Measurements from ENCODE around the gene GCSAML. TPM values are rescaled to one million over a fixed set of nuclear protein-coding genes. Genes with fewer than 3 reads are reported as not detected.
"Not testable (repeated sequence)": the region's sequence is repeated elsewhere in the genome, so short reads cannot be mapped to it uniquely, and the experiment has no call there.

Gene GCSAML
- total RNA-seq (2014; rRNA removed; shearing (Covaris generic)): 0.29 and 1.9 TPM in 2 replicates

DNA sequence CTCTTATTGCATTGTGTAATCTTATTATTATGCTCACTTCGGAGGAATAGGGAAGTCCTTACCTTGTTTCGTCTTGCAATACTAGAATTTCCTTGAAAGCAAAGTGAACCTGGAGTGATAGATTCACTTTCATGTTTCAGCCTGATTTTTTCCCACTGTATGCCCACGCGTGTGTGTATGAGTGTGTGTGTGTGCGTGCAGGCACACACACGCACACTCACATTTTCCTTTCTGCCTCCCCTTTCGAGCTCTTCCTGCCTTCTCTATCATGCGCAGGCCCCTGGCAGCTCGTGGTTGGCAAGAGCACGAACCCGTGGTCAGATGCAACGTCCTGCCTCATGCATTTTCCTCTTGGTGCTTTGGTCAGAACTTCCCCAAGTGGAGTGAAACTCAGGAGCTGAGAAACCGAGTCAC is at the start of gene GCSAML:
TSS of gene GCSAML (plus strand) at position 366 of the 414 bp plus-strand sequence. CDS start 58 bp downstream, outside the sequence.
- no peak for DNase-seq (ENCODE audit: low spot score)

DNA sequence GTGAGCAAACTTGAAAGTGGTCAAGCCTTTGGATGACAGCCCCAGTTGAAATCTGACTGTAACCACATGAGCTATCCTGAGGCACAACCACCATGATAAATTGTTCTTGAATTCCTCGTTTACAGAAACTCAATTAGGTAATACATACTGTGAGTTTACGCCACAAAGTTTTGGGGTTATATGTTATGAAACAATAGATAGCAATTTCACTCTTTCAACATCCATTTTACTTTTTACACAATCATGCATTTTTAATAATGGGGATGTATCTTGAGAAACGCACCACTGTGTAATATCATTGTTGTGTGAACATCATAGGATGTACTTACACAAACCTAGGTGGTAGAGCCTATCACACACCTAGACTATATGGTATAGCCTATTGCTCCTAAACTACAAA is 48.1 kb upstream of the GCSAML start:
- DNase-seq (ENCODE audit: low spot score): no peak

DNA sequence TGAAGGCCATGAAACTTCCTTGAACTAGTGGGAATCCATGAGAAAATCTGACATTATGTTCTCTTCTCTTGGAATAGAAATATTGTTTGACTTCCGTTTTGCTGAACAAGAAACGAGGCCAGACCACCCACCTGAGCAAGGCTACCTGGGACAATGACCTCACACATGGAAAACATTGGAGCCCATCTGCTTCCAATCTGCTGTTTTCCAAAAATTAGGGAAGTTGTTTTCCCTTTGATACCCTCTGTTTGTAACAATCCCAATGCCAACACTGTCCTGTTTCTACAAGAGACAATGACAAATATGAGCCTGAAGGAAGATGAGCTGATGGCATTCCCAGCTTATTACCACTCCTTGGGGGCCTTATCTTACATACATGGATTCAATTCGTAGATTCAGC is 42.1 kb upstream of the GCSAML start:
- DNase-seq (ENCODE audit: low spot score): no peak

DNA sequence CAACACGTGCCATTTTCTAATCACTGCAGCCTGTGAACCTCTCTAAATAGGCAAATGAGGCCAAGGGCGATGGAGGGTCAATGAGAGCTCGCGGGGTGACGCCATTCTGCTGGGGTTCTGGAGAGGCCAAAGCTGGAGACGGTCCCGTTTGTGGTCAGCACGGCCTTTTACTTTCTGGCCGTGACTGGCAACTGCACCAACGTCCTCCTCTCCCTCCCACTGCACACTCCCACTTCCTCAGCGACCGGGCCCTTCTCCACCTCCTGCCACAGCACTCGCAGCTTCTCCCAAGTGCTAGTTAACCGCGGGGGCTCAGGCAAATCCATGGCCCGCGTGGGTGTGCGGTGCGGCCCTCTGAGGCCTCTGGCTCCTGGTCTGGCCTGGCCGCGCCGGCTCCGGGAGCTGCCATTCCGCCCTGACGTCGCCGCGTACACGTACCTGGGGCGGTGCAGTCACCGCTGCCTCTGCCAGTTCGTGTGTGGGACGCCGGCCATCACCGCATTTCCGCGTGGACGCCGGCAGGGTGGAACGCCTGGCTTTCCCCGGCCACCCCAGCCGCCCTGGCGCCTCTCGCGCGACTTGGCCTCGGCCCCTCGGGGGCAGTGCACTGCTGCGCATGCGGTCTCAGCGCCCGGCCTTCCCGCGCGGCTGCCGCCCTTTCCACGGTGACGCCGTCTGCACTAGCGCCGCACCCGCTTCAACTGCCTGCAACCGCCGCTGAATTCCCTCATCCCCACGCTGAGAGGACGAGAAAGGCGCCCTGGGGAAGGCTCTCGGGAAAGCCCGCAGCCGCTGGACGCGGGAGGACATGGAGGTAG is 30.9 kb upstream of the GCSAML start:
- DNase-seq (ENCODE audit: low spot score): no peak

DNA sequence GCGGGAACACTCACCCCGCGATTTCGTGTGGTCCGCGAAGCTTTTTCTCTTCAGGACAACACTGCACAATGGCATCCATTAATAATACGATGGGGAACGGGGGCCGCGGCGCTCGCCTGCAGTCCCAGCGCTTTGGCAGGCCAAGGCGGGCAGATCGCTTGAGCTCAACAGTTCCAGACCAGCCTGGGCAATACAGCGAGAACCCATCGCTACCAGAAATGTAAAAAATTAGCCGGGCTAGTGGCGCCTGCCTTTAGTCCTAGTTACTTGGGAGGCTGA is 30.4 kb upstream of the GCSAML start:
- no peak for DNase-seq (ENCODE audit: low spot score)

DNA sequence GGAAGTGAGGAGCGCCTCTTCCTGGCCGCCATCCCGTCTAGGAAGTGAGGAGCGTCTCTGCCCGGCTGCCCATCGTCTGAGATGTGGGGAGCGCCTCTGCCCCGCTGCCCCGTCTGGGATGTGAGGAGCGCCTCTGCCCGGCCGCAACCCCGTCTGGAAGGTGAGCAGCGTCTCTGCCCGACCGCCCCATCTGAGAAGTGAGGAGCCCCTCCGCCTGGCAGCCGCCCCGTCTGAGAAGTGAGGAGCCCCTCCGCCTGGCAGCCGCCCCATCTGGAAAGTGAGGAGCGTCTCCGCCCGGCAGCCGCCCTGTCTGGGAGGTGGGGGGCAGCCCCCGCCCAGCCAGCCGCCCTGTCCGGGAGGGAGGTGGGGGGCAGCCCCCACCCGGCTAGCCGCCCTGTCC is 27.0 kb upstream of the GCSAML start:
- DNase-seq (ENCODE audit: low spot score): not testable (repeated sequence)

DNA sequence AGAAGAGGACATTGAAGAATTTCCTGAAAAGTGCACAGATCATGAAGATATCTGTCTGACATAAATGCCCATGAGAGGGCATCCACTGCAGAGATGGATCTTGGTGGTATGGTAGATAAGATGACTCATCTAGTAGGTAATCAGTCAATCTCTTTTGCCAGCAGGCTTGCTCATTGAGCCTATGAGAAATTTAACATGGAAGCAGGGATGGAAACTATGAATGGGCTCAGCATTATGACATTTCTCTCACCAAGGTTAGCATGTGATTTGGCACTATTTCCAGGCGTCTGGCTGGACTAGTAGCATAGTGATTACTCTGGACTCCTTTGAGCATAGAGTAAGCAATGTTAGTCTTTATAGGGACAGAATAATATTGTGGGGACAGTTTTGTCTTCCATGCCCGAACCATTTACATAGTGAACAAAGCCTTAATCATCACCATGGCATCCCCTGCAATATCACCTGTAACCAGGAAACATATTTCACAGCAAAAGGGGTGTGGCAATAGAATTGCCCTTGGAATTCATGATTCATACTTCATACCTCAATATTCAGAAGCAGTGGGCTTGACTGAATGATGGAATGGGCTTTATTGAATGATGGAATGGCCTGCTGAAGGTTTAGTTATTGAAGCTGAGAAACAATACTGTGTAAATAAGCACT is 20.0 kb upstream of the GCSAML start:
- DNase-seq (ENCODE audit: low spot score): no peak

DNA sequence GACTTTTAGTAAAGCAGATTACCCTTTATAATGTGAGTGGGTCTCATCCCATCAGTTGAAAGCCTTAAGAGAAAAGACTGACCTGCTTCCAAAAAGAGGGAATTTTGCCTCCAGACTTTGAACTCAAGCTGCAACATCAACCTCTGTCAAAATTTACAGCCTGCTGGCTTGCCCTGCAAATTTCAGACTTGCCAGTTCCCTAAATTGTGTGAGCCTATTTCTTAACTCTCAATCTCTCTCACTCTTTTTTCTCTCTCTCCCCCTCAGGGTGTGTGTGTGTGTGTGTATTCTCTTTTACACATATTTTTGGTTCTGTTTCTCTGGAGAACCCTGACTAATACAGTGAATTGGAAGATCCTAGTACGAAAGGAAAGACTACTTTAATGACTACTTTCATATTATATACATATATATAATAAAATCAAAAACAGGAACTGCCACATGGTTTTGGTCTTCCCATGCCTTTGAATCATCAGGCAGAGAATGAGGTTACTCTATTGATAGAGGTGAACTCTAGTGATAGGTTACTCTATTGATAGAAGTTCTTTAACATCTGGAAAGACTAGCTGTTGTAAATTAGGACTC is 19.1 kb upstream of the GCSAML start:
- no peak for DNase-seq (ENCODE audit: low spot score)

DNA sequence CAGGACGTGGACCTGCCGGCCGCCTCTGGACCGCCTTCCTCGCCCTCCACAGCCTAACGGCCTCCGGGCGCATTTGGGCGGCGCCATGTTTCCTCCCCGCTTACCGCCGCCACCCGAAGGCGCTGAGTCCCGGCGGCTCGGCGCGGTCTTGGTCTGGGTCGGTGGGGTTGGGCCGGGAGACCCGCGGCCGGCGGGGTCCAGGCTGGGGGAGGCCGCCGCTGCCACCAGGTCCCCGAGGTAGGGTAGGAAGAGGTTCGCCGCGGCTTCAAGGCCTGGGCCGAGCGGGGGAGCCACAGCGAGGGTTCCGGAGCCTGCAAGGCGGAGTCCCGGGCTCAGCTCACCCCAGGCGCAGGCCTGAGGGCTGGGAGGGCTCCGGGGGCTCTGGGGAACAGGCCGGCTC is 18.1 kb upstream of the GCSAML start:
- no peak for DNase-seq (ENCODE audit: low spot score)

DNA sequence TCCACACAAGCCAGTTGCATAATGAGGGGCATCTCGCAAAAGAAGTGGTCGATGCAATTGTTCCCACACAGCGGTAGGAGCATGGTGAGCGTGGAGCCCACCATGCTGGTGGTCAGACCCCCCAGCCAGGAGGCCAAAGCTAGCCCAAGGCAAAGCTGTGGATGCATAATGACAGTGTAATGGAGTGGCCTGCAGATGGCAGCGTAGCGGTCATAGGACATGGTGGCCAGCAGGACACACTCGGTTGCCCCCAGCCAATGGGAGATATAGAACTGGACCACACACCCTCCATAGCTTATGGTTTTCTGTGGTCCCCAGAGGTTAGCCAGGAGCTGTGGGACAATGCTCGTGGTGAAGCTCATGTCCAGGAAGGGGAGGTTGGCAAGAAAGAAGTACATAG is 17.0 kb upstream of the GCSAML start:
- no peak for DNase-seq (ENCODE audit: low spot score)

DNA sequence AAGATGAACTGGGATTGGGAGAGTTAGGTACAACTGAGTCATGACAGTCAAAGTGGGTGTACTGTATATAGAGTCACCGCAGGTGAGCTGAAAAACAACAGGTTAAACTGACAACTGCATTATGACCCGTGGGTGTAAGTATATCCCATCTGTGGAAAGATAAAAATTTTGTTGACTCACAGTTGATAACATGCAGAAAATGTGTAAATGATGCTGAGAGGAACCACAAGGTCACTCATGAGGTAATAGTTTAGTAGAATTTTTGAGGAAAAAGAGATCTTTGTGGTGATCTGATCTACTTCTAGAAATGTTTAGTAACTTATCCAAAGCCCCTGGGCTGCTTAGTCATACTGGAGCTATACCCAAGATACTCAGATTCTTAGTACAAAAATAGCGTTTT is 13.5 kb upstream of the GCSAML start:
- peak; percentile 20 for DNase-seq (ENCODE audit: low spot score)

DNA sequence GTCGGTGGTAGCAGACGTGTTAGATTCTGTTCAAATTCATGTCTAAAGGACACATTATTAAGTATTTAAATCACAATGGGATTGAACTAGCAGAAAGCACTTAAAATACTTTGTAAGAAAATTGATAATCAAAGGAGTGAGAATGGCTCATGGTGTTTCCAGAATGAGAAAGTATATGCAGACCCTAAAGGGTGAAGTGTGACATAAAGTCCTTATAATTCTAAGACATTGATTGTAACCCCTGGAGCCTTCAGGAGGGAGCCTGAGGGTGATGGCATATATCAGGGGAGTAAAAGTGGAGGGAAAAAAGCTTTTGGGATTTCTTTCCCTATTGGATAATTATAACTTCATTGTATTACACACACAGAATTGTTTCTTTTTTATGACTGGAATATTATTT is 12.6 kb upstream of the GCSAML start, which contains the start of gene OR2C3:
TSS of gene OR2C3 (minus strand) at position 101 of the 400 bp plus-strand sequence. CDS start 3,929 bp downstream, outside the sequence.
- DNase-seq (ENCODE audit: low spot score): no peak

DNA sequence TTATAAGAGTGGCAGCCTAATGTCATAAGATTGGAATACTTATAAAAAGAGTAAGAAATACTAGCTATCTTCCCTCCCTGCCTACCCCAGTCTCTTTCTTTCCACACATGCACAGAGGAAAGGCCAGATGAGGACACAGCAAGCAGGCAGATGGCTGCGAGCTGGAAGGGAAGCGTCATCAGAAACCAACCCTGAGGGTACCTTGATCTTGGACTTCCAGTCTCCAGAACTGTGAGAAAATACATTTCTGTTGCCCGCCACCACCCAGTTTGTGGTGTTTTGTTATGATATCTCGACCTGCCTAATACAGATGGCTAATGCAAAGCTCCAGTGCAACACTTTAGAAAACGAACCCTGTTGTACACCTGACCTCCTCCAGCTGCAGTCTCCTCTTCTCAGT is 10.4 kb upstream of the GCSAML start:
- DNase-seq (ENCODE audit: low spot score): no peak

DNA sequence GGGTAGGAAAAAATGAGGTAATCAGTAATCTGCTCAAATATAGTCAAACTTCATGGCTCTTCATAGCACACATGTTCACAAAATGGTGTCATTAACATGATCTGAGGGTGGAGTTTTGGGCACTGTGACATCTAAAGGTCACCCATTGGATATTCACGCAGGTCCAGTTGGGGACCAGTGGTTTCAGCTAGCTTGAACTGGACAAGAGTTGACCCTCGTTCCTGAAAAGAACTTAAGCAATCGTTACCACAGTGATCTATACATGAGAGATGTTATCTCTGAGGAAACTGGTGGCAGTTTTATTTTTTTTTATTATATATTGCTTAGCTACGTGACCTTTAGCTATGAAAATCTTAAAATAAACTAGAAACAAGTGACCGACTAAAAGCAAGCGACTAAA is 9.7 kb upstream of the GCSAML start:
- no peak for DNase-seq (ENCODE audit: low spot score)

DNA sequence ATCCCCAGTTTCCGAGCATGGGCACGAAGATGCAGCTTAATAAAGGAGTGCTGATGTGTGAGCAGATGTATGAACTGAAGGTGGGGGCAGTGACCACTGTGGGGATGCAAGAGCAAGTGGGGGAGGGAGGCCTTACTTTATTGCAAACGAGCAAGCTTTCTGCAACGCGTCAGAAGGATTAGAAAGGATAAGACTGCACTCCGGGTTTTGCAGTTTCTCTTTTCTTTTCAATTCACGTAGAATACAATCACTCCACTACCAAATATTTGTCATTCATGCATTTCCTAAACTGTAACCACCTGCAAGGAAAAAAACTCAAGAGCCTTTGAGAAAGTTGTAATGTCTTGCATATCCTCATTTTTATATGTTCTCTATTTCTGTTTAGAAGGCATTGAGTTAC is 8.4 kb upstream of the GCSAML start:
- DNase-seq (ENCODE audit: low spot score): no peak

DNA sequence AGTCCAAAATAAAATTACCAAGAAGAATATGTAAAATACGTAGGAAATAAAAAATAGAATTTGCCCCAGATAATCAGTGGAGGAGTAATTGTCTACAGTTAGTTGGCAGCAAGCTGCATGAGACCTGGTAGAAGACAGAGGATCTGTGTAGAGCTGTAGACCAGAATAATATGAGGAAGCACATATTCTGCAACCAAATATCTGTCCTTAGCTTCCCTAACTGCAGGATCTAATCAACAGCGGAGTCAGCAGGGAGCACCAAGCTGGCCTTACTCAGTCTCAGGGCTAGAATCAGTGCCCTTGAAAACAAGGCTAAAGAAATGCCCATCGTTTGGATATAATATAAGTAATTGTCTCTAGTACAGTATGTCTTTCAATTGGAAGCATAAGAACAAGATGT is 6.1 kb upstream of the GCSAML start:
- no peak for DNase-seq (ENCODE audit: low spot score)

DNA sequence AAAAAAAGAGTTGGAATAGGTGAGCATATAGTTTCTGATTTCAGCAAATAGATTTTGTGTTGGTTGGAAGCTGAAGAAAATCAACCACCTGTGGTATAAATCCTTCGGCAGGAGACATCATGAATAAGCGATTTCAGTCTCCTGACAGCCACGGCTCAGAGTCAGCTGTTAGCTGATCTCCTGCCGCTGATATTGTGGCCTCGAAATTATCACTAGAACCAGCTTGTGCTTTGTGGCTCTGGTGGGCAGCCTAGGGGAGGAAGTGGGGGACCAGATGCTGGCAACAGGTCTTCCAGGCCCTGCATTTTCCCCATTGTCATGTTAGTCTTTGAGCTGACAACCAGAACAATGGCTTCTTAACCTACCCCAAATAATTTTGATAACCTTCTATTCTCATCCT is 842 bp upstream of the GCSAML start:
- no peak for DNase-seq (ENCODE audit: low spot score)

DNA sequence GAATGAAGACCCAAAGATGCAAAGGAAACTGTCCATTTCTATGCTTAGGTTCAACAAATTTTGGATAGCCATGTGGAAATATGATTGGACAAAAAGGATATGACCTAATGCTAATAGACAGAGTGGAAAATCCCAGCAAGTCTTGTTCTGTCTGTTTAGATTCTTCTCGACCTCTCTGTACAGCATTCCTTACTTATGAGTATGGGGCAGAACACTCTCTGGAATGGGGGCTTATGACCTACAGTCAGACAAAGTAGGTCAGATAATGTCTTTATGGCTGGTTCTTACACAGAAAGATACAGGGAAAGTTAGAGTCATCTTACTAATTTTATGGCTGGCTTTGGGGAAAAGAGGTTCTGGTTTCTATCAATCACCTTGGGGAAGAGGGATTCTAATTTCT is 2.8 kb downstream of the GCSAML start:
- DNase-seq (ENCODE audit: low spot score): no peak

DNA sequence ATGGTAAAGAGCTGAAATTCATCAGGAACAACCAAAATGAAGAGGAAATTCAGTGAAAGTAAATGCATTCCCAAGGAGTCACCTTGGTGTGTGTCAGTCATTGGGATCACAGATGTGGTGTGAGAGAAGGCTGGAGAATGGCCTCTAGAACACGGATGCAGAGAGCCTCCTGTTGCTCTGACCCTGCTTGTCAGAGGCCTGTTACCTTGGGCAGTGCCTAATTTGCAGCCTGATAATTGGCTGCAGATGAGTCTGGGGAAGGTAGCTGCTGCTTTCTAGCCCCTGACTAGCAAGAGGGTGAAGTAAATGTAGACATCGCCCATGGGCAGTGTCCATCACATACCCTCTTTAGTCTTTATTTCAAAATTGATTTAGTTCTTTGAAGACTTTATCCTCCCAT is 3.3 kb downstream of the GCSAML start:
- no peak for DNase-seq (ENCODE audit: low spot score)

DNA sequence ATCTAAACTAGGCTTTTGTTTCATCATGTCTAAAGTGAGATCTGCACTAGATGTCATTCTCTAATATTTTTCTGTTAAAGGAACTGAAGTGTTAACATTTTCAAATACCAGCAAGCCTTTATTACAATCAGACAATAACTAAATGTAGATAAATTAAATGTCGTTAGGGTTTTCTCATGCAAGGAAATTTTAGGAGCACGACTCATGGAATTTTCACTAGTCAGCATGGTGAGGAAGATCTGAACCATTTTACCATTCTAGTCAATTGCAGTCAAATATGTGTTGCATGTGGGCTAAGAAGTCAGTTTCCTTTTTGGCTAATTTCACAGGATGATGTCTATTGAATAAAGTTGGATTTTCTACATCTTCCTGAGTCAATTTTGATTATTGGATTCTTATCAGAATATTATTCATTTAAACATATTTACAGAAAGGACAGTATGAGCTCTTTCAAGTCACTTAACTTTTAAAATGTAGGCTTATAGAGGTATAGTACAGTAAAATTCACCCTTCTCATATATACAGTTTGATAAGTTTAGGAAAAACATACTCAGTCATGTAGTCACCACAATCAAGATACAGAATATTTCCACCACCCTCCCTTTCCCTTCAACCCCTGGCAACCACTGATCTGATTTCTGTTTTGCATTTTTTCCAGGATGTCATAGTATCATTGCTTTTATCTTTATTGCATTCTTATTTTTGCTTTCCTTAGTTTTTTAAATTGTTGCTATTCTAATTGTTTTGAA is 9.2 kb downstream of the GCSAML start:
- no peak for DNase-seq (ENCODE audit: low spot score)

DNA sequence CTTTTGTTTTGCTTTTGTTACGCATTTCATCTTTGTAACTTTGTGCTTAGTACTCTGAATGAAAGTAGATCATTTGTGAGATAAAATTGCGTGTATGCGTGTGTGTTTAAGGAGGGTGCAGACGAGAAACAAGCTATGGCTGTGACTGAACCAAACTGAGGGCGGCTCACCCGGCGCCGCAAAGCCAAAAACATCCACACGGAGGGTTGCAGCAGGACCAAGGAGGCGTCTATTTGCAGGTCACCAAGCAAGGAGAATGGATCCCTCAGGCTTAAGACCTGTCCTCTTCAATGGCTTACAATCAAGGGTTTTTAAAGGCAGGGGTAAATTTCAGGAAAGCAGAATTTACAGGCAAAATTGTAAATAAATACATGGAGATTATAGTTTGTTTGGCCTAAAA is 12.8 kb downstream of the GCSAML start:
- DNase-seq (ENCODE audit: low spot score): no peak

DNA sequence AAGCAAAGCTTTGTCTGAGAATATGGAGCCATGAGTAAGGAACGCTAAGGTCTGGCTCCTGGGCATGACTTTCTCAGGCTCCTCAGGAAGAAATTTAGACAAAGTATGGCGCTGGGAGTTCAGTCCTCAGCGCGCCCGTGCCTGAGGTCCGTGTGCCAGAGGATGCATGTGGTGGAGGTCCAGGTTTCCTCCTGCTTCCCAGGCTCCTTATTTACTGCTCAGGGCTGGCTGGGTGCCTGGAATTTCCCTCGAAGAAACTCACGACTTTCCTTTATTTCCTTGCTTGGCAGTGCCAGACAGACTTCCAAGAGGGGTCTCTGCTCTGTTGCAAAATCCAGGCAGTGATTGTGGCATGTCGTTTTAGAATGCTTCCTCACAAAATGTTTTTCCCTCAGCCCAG is 13.3 kb downstream of the GCSAML start:
- DNase-seq (ENCODE audit: low spot score): peak; percentile 18

Data from H4 (cell line).